Embryonic facial prominence (tissue), 1 donor: ENCODE data around the gene HNRNPA1.
"Not testable (repeated sequence)": the region's sequence is repeated elsewhere in the genome, so short reads cannot be mapped to it uniquely, and the experiment has no call there.

Experiments used
- DNase-seq: peaks from one replicate; pipeline ENCODE4 v3.0.0-alpha.2; 2016; ENCODE audit errors: extremely low spot score

The HNRNPA1 gene

DNA sequence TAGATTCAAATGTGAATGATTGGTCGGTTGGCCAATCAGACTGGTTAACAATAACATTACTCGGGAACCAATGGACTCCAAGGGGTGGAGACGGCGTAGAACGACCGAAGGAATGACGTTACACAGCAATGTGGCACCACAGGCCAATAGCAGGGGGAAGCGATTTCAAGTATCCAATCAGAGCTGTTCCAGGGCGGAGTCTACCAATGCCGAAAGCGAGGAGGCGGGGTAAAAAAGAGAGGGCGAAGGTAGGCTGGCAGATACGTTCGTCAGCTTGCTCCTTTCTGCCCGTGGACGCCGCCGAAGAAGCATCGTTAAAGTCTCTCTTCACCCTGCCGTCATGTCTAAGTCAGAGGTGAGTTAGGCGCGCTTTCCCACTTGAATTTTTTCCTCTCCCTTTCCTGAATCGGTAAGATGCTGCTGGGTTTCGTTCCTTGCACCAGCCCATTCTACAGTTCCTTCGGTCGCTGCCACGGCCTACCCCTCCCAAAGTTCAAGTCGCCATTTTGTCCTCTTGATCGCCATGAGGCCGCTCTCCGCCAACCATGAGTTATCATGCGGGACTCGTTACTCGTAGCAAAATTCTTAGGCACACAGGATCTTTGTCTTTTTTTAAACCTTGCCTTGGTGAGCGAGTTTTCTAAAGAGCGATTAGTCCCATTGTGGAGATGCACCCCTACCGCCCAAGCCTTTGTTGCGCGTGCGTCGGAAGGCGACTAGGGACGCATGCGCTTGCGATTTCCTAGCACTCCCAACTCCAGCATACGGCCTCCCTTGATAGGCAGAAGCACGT, at the start of gene HNRNPA1:
HNRNPA1 (plus strand) TSS at position 259 of the 793 bp plus-strand sequence; CDS start at position 341, 82 bp downstream.
- DNase-seq, result peak; percentile 100

DNA sequence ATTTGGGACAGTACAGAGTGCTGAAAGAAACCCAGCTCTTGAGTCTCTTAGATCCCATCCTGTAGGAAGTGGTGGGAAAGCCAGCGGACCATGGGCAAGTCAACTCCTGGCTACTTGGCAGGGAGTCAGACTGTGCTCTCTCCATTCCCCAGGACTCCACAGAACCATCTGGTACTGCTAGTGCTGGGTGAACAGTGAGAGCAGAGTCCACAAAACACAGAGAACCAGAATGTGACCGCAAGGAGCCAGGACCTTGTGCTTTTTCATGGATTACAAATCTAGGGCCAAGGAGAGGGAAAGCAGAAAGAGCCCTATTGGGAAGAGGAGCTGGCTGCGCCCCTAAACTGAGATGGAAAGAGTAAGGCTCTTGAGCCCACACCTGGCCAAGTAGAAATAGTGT, 49.3 kb upstream of the HNRNPA1 start:
- DNase-seq, result not testable (repeated sequence)

DNA sequence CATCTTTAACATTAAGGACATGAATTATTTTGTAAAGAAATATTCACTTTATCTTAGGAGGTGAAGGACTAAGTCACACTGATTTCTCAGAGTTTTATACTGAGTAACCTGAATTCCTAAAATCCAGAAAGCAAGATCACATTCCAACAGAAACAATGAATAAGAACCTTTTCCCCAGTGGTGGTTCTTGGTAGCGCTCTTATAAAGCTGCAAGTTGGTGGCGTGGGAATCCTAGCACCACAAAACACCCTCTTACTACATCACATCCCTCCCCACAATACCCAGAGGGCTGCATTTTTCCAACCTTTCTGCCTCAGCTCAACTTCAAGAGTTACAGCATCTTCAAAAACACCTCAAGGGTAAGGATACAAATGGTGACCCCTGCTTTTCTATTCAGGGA, 47.7 kb upstream of the HNRNPA1 start:
- no peak for DNase-seq

DNA sequence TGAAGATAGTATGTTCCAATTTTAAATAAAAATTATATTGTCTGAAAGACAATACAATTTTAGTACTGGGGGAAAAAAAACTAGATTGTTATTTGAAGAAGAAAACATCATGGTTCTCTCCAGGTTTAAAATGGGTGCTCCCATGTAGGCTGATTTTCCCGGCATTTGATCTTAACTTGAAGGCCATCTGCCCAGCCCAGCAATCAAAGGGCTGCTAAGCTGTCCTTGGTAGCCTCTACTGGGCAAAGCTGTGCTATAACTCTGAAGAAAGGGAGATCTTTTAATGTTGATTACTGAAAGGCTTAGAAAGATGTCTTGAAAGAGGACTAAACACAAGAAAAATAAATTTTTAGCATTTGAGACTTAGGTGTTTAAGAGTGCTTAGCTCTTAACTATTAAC, 42.0 kb upstream of the HNRNPA1 start:
- no peak for DNase-seq

DNA sequence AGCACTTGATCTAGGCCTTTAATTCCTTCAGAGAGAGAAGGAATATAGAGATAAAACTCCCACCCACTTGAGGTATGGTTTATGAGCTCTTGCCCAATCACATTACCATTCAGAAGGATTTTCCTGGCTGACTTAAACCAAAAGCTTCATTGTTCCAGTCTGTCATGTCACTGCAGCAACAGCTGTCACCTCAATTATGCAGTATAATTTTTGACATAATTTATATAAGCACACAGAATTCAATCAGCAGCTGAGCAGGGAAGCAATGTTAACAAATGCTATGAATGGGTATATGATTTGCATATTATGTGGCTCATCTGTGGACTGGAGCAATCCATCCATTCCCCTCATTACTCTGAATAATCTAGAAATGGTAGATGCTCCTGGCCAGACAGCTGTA, 40.9 kb upstream of the HNRNPA1 start:
- no peak for DNase-seq

DNA sequence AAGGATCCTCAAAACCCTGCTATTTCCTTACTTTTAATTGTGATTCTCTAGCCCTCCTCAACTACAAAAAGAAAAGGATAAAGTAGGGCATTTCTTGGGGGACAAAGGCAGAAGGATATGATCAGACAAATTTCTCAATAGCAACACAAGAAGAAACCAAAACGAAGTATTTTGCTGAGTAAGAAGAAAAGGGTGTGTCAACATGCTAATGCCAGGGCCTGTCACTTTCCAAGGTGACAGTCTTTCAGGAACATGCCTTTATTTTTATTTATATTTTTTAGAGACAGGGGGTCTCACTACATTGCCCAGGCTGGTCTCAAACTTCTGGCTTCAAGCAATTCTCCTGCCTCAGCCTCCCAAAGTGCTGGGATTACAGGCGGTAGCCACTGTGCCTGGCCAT, 40.4 kb upstream of the HNRNPA1 start:
- DNase-seq, result no peak

DNA sequence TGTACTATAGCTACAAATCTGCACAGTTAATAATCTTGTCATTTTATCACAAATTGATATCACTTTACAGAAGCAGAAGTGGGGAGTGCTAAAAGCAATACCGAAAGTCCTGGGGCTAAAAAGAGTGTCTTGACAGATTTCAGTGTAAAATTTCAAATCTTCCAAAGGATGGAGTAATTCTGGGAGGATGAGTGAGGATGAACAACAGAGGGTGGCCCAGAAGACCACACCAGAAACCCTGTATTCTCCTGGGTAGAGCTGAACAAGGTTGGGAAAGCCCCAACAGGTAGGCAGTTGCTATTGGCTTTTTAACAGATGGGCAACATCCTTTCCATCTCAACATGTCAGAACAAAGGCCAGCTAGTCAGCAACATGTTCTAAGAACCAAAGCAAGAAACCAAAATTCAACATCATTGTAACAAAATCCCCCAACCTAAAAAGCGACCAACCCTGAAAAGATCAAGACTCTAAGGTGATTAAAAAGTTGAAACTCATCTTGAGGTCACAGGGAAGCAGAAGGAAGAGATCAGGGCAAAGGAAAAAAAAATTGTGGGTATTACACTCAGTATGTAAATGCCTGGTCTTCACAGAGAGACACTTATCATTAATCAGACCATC, 39.4 kb upstream of the HNRNPA1 start:
- no peak for DNase-seq

DNA sequence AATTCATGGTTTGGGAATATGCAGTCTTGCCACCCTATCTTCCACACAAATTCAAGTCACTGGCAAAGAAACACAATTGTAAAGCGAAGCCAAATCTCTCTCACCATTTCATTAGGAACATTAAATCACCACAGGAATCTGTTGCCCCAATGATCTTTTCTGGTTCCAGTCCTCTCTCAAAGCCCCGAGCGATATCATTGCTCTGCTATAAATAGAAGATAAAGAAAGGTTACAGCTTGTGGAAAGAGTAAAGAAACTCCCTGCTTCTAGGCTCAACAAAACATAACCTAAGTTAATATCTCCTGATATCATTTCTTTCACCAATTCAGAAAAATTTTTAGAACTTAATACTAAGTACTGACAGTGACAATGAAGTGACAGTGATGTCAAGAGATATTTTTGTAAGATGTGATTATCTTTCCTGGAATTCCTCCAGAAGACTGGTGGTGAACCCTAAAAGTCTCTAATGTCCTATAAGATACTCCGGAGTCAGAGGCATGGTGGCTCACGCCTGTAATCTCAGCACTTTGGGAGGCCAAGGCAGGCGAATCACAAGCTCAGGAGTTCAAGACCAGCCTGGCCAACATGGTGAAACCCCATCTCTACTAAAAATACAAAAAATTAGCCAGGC, 34.4 kb upstream of the HNRNPA1 start:
- DNase-seq, result no peak

DNA sequence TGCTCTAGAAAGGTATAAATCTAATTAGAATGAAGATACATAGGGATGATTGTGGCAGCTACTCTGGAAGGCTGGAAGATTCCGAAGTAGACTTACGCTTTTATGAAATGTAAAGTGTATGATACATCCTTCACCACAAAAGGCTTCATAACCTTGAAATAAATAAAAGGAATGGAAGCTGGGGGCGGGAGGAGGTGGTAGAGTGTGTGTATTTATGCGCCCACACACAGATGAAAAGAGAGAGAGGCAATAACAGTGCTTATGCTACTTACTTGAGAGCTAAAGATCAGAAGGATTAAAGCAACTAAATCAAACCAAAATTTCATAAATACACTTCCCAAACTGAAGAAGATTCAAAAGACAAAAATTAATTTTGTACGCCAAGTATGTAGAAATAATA, 31.0 kb upstream of the HNRNPA1 start:
- DNase-seq, result no peak

DNA sequence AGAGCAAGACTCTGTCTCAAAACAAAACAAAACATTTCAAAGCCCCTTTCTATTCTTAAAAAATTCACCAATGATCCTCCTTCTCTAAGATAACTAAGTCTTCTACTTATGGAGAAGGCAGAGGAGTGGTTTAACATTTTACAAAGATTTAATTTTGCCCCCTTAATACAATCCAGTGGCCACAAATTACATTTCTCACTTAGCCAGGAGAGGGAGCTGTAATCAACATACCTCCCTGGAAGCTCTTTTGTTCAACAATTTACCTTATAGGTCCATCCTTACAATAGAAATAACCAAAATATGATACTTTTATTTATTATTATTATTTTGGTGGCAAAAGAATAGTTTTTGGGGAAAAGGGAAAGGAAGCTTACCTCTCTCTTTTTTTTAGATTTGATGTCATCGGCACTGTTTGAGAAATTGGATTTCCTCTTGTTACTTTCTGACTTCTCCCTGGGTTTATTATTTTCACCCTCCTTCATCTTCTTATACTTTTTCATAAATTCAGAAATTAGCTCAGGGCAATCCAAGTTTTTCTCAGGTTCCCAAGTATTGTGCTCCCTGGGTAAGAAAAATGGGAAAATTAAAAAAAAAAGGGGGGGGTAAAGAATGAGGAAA, 28.8 kb upstream of the HNRNPA1 start:
- DNase-seq, result no peak

DNA sequence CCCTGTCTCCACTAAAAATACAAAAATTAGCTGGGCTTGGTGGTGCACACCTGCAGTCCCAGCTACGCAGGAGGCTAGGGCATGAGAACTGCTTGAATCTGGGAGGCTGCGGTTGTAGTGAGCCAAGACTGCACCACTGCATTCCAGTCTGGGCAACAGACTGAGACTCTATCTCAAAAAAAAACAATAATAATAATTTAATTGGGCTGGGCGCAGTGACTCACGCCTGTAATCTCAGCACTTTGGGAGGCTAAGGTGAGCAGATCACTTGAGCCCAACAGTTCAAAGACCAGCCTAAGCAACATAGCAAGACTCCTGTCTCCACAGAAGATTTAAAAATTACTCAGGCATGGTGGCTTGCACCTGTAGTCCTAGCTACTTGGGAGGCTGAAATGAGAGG, 27.3 kb upstream of the HNRNPA1 start:
- no peak for DNase-seq

DNA sequence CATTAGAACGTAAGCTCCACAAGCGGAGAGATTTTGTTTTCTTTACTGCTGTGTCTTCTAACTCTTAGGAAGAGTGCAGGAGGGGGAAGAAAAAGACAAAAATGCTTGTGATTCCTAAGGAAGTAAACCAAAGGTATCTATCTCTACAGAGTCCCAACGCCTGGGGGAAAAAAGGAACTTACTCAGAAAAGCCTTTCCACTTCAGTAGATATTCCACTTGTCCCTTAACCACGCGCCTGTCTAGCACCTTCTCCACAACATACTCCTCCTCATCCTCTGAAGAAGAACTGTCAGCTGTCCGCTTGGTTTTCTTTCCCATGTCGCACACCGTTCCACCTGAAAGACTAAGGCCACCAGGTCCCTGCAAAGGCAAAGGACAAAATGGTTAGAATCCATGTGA, 23.2 kb upstream of the HNRNPA1 start:
- no peak for DNase-seq

DNA sequence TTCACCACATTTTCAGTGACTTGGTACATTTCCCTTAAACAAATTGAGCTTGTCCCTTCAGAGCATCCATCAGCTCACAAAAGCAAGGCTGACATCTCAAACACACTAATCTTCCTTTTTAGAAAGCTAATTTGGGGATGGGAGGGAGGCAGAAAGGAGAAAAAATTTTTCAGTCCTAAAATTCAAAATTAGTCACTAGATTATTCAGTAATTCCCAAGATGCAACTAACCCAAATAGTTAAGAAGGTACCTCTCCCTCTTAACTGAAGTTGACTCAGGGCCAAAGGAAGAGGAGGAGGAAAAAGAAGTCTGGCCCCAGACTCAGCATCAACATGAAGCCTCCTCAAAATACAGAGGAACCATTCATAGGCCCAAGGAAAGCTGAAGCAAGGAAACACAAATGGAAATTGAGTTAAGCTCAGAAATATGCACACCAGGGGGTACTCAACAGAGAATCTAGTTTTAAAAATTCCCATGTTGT, 22.3 kb upstream of the HNRNPA1 start:
- peak; percentile 57 for DNase-seq

DNA sequence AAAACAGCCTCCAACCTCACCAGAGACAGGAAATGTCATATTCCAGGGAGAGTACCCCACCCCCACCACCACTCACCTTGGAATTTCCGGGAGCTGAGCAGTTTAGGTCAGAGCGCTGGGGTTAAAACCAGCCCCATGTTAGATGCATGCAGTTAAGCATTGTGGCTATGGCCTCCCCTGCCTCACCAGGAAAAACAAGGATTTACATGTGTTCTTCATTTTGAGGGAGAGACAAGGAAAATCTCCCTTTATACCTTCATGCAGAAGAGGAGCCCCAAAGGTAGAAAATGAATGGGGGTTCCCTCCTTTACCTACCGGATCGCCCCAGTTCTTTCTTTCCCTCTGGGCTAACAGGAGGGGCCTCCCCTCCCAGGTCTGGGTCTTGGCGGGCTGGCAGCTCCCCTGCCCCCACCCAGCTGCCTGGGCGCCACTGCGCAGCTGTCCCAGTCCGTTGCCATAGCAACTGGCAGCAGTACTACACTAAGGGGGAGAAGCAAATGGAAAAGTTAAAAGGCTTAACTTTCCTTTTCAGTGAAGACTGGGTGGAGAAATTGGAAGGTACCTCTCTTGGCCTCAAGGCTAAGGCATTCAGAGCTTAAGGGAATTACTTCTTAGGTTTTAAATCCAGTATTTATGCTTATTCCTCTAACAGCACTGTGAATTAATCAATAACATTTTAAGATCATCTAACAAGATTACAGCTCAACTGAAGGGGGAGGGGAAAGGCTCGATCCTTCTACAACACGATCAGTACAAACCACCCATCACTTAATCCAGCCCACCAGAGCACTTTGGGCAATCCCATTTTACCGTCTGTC, 21.1 kb upstream of the HNRNPA1 start:
- DNase-seq, result peak; percentile 97

DNA sequence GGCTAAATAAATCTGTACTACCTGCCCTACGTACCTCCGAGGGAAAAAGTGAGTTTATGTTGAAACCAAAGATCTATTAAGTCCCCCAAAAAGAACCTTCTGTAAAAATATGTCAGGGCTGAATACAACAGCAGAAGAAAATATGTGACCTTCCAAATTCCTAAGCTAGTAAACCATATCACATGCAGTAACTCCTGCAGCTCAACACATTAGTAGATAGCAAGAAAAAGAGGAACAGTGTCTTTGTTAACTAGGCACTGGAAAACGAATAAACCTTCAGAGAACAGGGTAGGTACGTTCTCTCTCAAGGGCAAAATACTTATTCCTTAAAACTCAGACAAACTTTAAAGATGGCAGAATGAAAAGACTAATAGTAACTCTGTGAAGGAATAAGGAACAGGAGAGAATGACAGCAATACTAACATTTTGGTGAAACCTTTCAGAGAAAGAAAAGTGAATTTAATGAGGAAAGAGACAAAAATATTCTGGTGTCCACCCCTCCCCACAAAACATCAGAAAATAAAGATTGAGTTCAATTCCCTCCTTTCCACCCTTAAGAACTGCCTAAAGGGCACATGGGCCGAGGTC, 18.6 kb upstream of the HNRNPA1 start:
- no peak for DNase-seq

DNA sequence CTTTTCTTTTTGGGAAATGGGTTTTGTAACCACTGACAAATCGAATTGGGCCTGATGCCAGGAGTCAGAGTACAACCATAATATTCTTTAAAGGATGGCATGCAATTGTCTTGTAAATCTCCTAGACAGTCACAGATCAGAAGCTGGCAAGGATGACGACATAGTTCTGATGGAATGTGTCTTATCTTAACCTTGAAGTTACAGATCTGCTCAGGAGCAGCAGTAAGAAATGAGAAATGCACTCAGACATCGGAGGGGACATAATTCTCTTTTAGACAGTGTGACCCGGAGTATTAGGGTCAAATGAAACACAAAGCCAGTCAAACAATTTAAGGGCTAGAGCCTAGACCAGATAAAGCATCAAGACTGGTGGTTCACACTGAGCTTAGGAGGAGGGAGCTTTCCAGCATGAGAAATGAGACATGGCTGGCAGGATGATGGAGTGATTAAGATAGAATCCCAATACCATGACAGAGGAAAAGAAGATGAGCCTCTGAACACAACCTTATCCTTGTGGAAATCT, 18.1 kb upstream of the HNRNPA1 start:
- no peak for DNase-seq

DNA sequence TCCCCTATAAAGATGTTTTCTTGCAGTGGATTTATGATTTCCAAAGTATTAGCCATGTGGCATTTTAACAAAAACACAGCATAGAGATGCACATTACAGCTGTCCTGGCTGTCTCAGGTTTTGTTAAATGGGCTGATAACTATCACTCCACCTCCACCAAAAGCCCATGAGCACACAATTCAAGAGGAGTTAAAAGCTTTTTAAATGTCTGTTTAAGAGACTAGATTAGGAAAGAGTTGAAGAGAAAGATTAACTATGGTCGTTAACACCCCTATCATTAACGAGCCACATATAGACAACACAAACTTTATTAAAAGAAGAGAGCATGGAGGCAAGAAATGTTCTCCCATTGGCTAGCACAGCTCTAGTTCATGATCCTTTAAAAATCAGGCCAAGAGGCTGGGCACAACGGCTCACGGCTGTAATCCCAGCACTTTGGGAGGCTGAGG, 15.1 kb upstream of the HNRNPA1 start:
- no peak for DNase-seq

DNA sequence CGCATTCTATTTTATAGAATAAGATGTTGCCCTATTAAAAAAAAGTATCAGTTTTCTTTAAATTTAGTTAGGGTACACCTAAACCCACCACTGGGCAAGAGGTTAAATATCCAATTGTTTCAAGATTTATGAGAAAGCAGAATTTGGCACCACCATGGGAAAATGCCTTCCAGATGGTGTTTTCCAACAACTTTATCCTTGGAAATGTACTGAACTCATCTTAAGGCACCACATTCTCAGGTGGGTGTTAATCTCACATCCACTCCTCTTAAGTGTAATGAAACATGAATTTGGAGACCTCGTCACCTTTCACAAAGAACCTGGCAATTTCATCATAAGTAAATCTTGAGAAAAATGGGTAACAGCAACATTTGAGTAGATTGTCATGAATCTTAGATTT, 13.7 kb upstream of the HNRNPA1 start:
- no peak for DNase-seq

DNA sequence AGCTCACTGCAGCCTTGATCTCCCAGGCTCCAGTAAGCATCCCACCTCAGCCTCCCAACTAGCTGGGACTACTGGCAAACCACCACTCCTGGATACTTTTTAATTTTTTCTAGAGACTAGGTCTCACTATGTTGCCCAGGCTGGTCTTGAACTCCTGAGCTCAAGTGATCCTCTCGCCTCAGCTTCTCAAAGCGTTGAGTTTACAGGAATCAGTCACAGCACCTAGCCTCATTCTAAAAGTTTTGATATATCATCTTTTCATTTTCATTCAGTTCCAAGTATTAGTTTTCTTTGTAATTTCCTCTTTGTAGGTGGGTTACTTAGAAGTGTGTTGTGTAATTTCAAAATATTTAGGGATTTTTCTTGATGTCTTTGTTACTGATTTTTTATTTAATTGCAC, 10.2 kb upstream of the HNRNPA1 start:
- no peak for DNase-seq

DNA sequence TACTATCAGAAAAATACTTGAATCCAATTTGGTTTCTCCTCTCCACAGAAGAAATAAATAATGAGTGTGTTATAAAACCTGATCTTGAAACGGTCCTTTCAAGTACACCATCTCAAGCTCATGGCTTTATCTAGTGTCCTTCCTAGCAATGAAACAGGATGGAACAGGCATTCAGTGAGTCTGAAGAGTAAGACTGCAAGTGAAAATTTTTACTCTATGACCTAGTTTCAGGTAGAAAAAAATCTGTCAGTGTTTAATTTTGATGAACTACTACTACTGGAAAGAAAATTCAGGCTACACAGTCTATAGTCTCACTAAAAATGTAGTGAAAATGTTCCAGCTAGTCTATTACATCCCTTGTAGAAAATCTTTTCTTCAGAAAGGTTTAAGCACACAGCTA, 8.3 kb upstream of the HNRNPA1 start:
- no peak for DNase-seq

DNA sequence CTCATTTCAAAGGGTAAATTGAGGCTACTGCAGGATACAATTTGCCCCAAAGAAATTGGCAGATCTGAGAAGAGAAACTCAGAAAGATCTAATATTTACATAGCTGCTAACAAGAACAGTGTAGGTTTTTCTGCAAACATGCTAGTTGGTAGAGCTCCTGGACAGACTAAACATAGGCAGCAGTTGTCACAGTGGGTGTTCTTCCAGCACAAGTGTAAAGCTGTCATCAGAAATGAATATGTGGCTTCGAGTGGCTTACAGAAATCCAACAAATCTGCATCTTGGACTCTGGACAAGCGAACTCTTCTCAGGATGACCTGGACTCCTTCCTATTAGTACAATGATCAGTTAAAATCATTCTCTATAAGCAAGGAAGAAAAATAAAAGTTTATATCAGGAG, 6.5 kb upstream of the HNRNPA1 start:
- no peak for DNase-seq
